HG03571 (cell line): Measurements from ENCODE around the gene MARCO.
"Not testable (repeated sequence)": the region's sequence is repeated elsewhere in the genome, so short reads cannot be mapped to it uniquely, and the experiment has no call there.

Experiments used
- ATAC-seq: cut with Tn5 transposase; IDR thresholded peaks from one replicate; pipeline ENCODE4 v1.9.1; 2021; ENCODE audit not compliant: unreplicated experiment

Gene MARCO

DNA sequence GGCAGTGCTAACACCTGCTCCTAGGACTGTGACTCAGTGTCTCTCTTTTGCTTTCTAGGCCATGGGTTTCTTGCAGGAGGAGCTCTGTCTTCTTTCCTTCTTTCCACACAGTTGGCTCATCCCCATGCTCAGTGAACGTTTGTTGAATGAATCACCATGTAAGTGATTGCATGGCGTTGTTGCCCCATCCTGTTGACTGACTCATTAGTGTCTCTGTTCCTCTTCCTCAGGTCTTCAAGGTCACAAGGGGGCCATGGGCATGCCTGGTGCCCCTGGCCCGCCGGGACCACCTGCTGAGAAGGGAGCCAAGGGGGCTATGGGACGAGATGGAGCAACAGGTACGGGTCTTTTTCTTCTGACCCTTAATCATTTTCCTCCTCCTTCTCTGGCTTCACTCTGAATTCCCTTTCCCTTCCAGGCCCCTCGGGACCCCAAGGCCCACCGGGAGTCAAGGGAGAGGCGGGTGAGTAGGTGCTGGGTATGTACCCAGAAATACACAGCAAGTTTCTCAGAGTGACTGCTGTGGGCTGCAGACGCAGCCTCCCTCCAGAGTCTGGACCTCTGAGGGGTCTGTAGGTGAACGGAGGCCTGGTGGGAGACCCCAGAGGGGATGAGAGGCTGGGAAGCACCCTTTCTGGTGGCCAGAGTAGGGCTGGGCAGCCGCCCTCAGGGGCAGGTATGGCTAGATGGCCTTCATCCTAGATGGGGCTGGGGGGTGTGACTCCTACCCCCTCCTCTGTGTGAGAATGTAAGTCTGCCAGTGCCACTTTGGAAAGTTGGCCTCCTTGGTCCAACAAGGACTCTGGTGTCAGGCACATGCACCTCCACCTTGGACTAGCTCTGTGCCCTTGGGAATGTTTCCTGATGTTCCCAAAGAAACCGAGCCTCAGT lies 32.4 kb downstream of the MARCO start:
- ATAC-seq: no peak

DNA sequence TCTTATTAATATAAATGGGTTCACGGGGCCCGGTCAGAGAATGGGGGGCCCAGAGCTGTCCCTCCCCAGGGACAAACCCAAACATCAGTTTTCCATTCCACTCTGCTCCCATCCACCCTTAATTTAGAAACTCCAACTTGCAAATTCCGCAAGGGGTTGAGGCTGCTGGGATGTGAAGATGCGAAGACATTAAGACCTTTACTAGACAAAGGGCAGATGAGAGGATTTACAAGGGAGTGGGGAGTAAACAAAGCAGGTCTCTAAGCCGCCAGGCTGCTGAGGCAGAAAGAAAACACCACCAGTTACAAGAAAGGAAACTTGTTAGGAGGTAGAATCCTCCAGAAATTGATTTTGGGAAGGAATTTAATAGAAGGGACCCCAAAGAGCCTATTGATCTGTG lies 33.1 kb downstream of the MARCO start:
- no peak for ATAC-seq

DNA sequence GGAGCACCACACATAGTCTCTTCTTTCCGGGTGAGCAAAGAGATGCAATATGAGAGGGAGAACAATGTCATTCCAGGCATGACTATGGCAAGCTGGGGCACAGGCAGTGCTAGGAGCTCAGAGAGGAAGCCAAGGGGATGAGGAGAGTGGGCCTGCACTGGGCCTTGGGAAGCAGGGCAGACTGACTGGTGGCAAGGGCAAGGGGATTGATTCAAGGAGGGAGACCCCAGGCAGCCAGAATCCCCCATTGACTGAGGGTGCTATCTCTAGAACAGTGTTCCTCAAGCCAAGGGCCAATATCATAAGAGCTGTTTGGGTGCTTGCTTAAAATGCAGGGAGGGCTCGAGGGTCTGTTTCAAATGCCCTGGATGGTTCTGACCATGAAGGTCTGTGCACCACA lies 36.1 kb downstream of the MARCO start:
- ATAC-seq: no peak

DNA sequence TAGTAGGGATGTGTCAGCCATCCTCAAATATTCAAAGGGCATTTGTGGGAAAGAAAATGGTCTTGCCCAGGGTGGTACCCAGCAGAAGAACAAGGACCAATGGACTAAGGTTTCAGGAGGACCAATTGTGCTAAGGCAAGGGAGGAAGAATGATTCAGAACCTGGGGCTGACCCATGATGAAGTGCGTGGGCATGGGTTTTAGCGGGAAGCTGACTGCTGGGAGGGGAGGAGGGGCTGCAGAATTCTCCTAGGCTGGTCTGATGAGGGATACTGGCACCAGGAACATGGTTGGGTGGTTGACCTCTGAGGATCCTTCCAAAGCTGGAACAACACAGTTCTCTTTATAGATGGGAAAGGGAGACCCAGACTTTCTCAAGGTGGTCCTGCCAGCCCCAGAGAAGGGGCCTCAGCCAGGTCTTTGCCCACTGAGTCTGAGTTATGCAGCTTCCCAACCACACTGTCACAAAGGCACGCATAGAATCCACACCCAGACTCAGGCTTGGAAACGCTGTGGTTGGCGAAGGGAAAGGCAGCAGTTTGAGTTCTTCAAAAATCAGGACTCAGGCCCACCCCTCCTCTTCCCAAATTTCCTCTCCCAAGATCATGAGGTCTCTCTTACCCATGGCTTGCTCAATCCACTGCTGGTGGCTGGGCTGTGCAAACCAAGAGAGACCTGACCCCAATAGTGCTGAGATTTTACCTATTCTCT lies 37.3 kb downstream of the MARCO start:
- ATAC-seq: no peak

DNA sequence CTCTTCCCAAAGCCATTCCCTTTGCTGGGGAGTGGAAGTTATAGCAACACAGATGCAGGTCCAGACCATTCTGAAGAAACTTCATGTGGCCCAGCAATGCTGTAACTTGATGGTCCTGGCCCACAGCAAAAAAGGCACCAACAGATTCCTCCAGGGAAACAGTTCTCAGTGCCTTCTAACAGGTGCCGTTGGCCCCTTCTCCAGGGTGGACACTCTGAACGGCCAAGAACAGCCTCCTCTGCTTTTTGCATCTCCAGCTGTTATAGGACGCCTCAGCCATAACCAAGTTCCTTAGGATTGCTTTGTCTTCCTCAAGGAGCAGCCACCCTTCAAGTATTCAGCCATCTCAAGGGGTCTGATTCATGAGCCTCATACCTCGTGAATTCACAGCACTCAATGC lies 38.0 kb downstream of the MARCO start:
- ATAC-seq: no peak

DNA sequence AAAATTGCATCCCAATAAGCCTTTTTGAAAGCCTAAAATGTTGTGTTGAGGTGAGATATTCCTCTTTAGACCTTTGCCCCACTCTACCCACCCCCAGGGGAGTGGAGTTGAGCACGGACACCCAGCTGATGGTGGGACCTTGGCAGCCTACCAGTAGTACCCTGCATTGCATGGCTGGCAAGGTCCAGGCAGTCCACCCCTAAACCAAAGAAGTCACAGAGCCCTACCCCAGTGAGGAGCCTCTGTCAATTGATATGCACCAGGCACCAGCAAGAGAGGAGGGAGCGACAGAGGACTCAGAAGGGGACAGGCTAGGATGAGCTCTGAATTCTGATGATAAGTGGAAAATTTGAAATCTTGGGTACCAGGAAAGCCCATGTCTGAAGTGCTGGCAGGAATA lies 38.6 kb downstream of the MARCO start:
- no peak for ATAC-seq

DNA sequence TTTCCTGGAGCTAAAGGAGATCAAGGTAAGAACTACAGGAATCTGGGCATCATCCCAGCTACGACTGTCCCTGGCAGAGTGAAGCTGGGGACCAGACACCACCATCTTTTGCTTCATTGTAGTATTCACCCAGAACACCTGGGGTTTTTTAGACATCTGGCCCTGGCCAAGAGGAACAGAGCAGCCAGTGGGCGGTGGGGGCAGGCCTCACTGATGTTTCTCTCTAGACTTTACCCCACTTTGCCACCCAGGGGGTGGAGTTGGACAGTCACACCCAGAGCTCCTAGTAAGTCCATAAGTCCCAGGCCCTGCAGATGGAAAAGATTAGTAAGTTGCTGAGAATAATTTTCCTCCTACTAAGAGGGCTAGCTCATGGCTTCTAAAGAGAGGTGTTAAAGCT lies 39.6 kb downstream of the MARCO start:
- no peak for ATAC-seq

DNA sequence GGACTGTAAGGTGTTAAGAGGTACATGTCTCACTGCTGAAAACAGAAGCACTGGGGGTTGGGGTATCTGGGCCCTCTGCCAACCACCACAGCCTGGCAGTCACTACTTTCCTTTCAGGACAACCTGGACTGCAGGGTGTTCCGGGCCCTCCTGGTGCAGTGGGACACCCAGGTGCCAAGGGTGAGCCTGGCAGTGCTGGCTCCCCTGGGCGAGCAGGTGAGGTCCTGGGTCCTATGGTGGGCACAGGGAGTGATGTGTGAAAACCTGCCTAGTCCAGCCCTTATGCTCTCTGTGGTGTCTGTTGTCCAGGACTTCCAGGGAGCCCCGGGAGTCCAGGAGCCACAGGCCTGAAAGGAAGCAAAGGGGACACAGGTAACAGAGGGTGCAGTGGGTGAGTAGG lies 40.0 kb downstream of the MARCO start:
- ATAC-seq: no peak

DNA sequence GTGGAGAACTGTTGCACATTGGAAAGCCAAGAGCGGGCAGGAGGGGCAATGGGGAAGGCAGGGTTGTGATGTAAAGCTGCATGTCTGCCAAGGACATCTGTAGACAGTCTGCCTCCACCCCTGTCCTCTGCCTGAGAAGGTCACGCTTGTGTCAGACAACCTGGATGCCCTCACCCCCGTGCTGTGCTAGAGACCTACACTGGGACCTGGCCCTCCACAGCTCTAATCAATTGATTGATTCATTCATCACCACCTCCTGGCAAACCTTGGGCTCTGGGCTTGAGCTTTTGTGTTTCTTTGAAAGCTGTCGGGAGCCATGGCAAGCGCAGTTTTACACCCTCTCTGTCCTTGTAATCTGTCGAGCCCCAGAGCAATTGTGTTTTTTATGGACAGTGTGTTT lies 41.1 kb downstream of the MARCO start:
- ATAC-seq: no peak

DNA sequence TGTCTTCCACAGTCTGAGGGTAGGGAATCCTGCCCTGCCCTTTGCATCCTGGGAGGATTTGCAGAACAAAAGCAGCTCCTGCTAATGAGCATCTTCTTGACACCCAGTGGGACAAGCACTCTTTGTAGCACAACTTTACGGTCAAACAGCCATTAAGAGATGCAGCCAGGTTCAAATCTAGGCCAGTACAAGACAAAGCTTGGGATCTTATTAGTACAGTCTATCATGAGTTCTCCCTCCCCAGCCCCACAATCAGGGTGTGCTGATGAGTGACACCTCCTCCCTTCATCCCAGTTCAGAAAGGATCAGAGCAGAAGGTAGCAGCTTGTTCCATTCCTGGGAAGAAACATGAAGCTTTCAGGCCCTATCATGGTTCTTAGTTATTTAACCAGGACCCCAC lies 41.9 kb downstream of the MARCO start:
- no peak for ATAC-seq

DNA sequence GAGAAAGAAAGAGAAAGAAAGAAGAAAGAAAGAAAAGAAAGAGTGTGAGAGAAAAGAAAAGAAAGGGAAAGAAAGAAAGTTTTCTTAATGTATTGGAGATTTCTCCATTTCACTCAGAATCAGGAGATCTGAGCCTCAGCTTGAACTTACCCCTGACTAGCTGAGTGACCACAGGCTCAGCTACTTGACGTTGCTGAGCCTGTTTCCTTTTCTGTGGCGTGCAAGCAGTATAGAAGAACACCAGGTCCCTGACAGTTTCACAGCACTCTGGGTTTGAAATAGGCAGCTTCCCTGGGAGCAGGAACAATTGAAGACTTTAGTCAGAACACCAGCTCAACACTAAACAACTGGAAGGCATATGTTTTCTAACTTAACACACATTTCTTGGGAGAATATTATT lies 44.7 kb downstream of the MARCO start:
- ATAC-seq: no peak

DNA sequence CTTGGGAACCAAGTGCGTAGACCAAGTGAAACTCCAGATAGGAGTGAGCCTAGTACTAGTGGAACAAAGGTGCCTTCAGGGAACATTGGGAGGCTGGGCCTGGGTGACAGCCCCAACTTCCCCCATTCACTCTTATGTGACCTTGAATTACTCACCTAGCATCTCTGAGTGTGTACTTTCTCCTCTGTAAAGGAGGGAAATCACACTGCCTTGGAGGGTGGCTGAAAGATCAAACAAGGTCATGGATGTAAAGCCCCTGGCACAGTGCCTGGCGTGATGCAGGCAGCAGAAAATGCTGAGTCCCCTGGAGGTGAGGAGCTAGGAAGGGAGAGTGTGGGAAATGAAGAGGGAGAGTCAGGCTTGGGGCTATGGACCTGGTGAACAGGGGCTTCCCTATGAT lies 45.9 kb downstream of the MARCO start:
- ATAC-seq: no peak

DNA sequence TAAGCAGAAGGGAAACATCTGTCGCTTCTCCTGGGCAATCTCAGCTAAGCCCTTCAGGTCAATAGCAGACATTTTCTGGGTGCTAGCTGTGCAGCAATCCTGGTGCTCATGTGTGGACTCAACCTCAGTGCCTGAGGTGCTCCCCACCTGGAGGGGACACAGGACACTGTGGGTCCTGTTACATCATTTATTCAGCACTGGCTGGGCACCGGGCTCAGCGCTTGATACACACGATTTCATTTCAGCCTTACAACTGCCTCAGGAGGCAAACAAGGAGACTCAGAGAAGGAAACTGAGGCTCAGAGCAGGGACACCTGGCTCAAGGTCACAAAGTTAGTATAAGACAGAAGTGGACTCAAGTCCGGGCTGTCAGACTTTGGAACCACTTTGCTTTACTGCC lies 46.7 kb downstream of the MARCO start:
- ATAC-seq: no peak

DNA sequence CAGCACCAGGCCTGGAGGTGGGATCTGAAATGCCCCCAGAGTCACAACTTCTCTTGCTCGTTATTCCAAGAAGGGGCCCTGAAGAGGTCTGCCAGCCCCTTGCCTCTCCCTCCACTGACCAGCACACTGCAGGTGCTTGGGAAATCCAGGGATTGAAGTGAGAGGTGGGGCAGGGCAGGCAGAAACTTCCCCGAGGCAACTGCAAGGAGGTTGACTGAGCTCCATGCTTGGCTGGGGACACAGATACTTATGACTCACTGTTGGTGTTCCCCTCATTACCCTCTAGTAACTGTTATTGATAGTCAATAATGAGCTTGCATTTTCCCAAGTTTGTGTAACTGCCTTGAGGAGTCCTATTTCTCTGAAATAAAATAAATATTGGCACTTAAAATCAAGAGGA lies 47.5 kb downstream of the MARCO start:
- ATAC-seq: no peak

DNA sequence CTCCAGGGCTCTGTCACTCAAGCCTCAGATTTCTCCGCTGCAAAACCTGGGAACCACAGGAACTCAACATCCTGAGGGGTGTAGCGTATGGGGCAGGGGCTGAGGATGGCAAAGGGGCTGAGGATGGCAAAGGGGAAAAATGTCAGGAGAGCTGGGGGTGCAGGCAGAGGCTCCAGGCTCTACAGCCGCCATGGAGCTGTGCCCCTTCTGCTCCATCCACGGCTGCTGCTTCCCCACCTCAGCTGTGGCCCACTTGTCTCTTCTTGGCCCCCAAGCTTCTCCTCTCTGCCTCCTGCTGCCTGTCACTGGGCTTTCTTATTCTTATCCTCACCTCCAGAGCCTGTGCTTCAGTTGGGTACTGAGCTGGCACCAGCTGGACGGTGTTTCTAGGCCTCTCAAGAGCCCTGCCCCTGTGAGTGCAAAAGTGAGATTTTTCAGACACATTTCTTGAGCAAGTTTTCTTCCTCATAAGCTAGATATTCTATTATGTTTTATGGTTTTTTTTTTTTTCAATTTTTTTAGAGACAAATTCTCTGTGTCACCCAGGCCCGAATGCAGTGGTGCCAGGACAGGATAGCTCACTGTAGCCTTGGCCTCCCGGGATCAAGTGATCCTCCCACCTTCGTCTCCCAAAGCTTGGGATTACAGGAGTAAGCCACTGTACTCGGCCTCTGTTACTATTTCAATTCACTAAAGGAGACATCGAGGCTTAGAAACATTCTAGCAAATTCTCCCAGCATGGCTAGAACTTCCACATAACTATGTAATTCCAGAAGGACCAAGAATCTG lies 49.0 kb downstream of the MARCO start:
- ATAC-seq: no peak

DNA sequence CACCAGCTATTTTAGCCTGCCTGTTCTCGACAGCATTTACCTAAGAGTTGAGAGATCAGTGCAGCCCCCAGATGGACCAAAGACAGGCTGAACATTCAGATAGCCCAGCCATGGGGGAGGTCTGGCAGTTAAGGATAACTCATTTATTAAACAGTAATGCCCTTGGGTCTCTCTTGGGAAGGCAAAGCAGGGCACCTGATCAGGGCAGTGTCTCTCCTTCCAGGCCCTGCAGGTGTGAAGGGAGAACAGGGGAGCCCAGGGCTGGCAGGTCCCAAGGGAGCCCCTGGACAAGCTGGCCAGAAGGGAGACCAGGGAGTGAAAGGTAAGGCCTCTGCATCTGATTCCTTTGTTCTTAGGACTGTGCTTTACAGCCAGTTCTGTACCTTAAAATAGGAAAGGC lies 49.6 kb downstream of the MARCO start:
- no peak for ATAC-seq

DNA sequence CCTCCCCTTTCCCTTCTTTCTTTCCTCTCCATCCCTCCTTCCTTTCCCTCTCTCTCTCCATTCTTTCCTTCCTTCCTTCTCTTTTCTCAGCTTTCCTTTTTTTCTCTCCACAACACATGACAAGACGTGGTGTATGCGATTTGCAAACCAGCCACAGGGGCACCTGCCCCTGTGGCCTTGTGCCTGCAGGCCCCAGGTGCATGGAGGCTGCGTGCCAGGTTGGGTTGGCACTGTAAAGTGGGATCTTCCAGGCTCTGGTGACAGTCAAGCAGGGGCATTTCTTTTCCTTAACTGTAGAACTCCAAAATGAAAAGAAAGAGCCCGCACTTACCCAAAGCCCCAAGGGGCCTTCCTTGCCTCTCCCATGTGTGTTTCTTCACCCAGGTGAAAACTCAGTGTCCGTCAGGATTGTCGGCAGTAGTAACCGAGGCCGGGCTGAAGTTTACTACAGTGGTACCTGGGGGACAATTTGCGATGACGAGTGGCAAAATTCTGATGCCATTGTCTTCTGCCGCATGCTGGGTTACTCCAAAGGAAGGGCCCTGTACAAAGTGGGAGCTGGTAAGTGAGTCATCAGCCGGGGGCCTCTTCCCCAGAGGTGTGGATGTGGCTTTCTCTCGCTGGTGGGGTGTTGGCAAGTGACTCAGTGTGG lies 50.9 kb downstream of the MARCO start:
- ATAC-seq: no peak

DNA sequence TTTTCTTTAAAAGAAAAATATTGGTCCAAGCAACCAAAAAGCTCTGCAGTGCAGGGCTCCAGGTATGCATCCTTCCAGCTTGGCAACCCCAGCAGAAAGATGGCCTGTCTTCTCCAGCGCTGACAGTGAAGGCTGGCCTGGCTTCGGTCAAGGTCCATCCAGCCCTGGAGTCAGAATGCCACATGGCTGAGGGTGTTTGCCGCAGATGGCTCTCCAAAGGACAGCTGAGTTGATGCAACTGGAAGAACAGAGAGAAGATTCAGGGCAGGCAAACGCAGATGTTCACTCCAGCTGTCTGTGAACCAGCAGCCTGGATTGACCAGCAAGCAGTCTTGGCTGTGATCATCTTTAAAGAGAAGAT lies 51.4 kb downstream of the MARCO start:
- no peak for ATAC-seq

DNA sequence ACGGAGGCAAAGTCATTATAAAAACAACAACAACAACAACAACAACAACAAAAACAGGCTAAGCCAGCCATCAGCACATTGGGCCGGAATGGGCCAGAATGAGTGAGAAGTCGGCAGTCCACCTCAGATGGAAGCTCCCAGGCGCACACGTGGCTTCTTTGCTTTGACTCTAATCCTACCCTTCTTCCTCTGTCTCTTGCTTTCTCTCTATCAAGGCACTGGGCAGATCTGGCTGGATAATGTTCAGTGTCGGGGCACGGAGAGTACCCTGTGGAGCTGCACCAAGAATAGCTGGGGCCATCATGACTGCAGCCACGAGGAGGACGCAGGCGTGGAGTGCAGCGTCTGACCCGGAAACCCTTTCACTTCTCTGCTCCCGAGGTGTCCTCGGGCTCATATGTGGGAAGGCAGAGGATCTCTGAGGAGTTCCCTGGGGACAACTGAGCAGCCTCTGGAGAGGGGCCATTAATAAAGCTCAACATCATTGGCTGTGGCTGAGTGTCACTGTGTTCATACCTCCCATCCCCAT lies 52.2 kb downstream of the MARCO start:
- ATAC-seq: no peak

DNA sequence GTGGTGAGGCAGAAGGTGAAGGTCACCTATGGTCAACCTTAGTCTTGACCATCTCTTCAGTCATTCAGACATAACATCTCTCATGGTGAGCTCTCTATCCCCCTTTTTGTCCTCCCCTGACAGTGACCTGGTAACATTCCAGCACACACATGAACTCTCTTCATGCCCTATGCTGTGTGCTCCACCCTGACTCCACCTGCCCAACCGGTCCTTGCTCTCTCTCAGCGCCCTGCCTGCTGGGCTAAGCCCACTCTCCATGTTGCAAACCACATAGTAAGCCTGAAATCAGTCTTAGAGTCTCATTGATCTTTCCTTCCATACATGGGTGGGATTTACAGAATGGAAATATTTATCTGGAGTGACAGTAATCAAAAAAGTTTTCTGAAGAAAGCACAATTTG lies 52.8 kb downstream of the MARCO start:
- ATAC-seq: no peak

DNA sequence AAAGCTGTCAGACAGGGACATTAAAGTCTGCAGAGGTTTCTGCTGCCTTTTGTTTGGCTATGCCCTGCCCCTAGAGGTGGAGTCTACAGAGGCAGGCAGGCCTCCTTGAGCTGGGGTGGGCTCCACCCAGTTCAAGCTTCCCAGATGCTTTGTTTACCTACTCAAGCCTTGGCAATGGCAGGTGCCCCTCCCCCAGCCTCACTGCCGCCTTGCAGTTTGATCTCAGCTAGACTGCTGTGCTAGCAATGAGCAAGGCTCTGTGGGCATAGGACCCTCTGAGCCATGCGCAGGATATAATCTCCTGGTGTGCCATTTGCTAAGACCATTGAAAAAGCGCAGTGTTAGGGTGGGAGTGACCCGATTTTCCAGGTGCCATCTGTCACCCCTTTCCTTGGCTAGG lies 61.9 kb downstream of the MARCO start:
- ATAC-seq: not testable (repeated sequence)
